Mucosa of gallbladder (tissue), 1 donor: ENCODE measurements around the gene MGLL. TPM values are rescaled to one million over a fixed set of nuclear protein-coding genes. Genes with fewer than 3 reads are reported as not detected.
"Not testable (repeated sequence)": the region's sequence is repeated elsewhere in the genome, so short reads cannot be mapped to it uniquely, and the experiment has no call there.

Experiments
- DNase-seq: peaks from one replicate; pipeline ENCODE4 v3.0.0-alpha.2; 2020; ENCODE audit warnings: low spot score
- total RNA-seq: library from RNA; stranded (reverse); gene quantifications from one replicate; pipeline ENCODE4 v1.2.1, GENCODE V29; 2021
- donor health status: DM: no; HTN: no; CAD: no.

Gene MGLL
- total RNA-seq, 1 donor from 2014 or later: 193 TPM

DNA sequence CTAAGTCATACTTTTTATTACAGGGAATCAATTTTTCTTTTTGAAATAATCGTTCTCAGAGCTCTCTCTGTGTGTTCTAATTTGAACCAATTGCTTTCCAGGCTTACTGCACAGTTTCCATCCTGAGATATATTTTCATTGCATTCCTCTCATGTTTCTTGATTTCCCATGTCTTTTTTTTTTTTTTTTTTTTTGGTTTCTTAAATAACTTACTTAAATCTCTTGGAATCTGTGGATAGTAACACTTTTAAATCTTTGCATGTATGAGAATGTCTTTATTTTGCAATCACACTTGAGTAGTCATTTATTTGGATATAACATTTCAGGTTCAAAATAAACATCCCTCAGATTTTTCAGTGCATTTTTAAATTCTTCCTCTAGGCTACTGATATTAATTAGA, 164.1 kb downstream of the MGLL start:
- no peak for DNase-seq

DNA sequence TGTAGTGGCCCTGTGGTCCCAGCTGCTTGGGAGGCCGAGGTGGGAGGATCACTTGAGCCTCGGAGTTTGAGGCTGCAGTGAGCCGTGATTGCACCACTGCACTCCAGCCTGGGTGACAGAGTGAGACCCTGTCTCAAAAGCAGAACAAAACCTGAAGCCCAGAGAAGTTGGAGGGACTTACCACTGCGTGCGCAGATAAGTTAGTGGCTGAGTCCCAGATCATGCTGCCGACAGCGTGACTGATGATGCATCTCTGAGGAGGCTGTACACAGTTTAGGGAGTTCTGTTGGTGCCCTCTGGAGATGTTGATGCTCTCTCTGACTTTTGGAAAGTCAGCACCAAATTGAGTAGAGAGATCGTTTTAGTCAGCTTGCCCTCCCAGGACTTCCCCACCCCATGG, 165.4 kb downstream of the MGLL start:
- DNase-seq: no peak

DNA sequence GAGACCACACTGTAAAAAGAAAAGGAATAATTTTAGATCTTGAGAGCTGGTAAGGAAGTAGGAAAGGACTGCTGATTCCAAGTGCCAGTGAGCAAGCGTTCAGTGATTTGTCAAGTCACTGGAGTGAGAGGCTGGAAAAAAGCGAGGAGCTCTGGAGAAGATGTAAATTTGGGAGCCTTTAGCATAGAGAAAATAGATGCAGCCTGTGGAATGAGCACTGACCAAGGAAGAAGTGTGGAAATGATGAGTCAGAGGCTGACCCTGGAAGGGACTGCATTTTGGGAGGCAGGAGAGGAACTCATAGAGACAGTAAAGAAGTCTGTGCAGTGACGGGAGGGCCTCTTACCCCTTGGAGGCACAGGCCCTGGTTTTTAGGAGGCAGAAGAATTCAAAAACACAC, 166.7 kb downstream of the MGLL start:
- DNase-seq: no peak

DNA sequence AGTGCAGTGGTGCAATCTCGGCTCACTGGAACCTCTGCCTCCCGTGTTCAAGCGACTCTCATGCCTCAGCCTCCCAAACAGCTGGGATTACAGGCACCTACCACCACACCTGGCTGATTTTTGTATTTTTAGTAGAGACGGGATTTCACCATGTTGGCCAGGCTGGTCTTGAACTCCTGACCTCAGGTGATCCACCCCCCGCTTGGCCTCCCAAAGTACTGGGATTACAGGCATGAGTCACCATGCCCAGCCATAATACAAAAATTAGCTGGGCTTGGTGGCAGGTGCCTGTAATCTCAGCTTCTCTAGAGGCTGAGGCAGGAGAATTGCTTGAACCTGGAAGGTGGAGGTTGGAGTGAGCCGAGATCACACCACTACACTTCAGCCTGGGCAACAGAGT, 167.3 kb downstream of the MGLL start:
- not testable (repeated sequence) for DNase-seq

DNA sequence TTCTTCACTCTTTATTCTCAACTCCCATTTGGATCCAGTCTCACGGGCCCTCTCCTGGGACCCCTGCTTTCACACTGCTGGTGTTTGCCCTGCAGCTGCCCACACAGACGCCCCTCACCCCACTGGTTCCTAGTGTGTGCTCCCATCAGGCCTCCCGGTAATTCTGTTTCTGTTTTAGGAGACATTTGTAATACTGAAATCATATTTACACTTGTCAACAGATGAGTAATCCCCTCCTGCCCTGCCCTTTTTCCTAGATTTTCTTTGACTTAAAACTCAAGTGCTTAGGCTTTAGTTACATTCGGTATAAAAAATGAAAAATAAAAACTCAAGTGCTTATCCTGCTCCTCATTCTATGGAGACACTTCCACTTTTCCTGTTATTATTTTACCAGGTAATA, 167.9 kb downstream of the MGLL start:
- no peak for DNase-seq

DNA sequence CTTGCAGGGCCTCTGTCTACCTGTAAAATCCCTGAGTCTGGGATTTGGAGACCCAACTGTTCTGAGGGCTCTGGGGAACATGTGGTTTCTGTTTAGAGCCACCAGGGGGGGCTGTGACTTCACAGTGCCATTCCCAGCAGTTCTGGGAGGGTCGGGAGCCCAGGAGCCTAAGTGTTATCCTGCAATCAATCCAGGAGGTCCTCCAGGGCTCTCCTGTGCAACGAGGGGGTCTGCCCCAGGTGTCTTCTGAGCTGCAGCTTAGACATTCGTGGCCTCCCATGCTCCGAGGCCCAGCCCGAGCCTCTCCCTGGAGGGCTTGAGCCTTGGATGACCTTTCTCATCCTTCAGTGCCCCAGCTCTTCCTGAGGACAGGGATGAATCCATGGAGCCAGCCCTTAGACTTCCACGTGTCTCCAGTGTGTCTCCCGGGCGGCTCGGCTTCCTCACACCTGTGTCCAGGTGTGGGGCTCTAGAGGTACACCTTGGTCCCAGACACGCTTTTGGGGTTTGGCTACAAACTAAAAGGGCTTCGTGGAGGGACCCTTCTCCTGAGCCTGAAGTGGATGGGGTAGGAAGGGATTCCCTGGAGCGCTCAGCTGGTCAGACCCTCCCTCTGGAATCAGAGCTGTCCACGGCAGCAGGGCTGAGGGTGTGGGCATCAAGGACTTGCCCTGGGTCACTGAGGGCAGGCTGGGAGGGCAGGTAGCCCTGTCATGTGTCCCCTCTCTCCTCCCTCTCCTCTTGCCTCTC, 169.9 kb downstream of the MGLL start:
- DNase-seq: peak; percentile 40

DNA sequence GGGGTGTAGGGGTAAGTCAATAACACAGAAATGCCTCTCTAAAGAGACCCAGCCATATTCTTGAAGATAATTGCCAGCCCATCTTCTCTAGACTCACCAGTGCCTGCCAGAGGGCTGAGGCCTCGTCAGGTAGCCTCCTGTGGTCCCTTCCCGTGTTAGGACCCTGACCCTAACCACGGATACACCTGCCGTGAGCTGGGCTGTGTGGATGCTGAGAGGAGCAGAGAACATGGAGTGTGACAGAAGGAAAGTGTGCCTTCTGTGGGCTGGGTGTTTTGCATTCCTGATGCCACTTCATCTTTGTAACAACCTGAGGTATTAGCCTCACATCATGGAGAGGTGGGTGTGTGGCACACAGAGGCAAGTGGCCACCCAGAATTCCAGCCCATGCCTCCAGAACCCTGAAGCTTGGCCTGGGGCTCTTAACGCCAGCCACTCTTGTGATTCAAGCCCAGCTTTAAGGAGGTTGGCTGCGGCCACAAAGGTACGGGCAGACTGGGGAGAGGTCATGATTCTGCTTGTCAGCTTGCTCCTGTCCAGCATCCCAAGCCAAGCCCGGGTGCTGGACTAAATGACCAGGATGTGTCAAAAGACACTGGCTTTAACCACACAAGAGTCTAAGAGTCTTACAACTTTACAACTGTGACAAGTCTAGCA, 170.7 kb downstream of the MGLL start:
- no peak for DNase-seq

DNA sequence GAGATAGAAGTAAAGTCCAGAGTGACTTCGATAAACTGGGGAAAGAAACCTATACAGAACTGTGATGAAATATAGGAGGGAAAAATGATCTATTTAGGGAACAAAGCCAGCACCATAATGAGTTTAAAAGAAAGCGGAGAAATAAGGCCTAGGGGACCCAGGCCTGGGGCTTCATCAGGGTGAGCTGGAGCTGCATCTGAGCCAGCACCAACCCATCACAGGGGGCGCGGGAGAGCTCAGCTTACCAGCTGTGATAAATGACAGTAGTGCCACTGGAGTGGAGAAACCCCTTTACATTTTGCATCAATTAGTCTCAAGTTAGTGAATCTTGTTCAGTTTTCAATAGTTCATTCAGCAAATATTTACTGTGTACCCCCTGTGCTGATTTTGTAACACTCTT, 172.1 kb downstream of the MGLL start:
- no peak for DNase-seq

DNA sequence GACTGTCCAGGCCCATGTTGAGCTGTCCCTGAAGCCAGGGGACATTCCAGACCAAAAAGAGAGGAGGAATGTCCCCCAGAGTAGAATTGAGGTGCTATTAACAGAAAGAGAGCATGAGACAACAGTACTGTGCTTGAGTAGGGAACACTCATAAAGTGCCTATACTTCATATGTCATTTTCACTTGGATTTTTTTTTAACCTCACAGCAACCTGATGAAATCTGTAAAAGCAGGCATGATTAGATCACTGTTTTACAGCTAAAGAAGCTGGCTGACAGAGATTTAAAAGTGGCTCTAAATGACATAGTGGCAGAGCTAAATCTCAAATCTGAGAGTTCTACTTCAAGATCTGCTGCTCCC, 174.5 kb downstream of the MGLL start:
- DNase-seq: no peak

DNA sequence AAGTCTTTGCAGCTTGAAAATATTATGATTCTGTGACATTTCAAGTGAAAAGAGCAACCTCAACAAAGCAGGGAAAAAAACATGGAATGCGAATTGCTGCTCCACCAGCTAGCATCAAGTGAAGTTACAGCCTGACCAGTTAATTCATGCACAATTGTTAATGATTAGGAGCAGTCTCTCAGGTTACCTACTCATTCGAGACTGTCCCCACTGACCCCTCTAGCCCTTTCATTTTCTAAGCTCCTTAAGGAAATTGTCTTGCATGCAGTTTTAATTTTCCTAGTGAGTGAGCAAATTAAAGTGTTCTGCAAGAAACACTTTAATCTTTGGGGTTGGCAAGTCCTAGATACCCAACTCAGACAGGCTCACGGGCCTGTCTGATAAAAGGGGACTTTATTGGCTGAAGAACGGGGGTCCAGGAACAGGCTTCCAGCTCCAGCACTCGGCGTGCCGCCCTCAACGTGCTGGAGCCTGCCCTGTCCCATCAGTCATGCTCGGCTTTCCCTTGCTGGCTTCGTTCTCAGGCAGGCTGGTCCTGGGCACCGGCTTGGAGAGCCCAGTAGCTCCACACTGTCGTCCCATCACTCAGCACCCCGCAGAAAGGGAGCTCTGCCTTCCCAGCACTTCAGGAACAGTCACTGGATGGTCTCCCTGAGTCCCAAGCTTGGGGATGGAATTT, 175.0 kb downstream of the MGLL start:
- no peak for DNase-seq

DNA sequence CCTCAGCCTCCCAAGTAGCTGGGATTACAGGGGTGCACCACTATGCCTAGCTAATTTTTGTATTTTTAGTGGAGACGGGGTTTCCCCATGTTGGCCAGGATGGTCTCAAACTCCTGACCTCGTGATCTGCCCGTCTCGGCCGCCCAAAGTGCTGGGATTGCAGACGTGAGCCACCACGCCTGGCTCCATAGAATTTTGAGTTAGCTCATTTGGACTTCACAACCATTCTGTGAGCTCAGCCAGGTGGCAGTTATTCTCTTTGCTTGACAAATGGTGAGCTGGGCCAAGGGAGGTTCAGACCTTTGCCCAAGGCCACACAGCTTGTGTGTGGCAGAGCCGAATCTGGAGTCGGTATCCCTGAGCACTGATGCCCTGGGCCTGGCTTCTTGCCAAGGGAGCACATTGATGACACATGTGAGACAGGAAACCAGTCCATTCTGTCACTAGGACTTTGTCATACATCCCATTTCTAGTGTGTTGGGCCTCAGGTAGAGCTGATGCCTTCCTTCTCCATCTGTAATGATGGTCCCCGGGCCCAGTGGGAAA, 175.7 kb downstream of the MGLL start:
- DNase-seq: no peak

DNA sequence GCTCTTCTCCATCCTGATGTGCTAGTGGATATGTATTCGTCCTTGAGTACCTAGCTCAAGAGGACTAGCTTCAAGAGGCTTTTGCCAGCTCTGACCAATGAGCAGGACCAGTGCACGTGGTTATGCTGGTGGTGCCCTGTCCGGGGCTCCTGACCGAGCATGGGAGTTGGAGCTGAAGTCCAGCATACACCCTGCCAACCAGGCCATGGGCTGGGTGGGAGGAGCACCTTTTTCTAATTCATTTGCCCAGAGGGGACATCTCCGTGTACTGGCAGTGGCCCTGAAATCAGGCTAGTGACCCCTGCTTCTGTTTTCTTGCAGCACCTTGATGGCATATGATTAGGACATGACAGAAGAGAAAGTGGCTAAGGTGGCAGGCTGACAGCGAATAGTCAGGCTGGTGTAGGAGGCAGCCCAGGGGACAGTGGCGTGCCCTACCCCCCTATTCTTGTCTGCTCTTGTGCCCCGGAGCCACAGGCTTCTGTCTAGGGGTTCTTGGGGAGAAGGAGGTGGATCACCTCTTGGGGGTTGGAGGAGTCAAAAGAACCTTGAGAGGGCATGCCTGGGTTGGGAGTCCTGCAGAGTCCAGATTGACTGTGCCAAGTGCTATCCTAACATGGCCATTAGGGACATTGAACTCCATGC, 176.8 kb downstream of the MGLL start:
- DNase-seq: no peak

DNA sequence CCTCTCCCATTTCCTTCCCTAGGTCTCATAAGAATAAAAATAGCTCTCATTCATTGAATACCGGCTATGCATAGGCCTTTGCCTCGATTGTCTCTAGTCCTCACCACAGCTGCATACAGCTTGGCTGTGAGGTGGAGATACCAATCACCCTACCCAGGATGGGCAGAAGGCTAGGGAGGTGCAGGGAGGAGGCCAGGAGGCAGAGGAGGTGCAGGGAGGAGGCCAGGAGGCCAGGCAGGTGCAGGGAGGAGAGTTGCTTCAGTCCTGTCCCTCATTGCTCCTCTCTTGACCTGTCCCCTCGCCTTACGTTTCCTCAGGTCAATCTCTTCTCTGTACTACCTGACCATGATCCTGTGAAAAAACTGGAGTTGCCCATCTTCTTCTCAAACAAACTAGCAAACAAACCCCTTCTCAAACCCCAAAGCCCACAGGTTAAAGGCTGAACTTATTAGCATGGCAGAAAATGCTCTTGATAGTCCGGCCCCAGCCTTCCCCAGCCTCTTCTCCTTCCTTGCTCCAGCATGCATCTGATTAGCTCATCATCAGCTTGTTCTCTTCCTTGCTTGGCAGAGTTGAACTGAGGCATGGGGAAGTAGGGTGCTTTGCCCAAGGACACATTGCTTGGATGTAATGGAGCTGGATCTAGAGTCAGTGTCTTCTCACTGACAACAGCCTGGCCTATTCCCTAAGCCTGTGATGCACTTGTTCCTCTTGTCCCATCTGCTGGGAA, 177.5 kb downstream of the MGLL start:
- DNase-seq: no peak

DNA sequence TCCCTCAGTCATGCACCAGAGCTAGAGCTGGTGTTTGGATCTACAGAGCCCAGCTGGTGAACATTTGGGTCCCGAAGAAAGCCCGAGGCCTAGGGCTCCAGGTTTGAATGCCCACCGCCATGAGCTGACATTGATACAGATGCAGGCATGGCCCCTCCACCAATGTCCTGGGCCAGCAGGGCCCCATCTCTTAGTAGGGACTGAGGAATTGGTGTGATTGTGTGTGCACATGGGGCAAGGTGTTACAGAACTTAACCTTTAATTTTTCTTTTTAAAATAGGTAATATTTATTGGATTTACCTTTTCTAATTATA, 182.3 kb downstream of the MGLL start:
- no peak for DNase-seq

DNA sequence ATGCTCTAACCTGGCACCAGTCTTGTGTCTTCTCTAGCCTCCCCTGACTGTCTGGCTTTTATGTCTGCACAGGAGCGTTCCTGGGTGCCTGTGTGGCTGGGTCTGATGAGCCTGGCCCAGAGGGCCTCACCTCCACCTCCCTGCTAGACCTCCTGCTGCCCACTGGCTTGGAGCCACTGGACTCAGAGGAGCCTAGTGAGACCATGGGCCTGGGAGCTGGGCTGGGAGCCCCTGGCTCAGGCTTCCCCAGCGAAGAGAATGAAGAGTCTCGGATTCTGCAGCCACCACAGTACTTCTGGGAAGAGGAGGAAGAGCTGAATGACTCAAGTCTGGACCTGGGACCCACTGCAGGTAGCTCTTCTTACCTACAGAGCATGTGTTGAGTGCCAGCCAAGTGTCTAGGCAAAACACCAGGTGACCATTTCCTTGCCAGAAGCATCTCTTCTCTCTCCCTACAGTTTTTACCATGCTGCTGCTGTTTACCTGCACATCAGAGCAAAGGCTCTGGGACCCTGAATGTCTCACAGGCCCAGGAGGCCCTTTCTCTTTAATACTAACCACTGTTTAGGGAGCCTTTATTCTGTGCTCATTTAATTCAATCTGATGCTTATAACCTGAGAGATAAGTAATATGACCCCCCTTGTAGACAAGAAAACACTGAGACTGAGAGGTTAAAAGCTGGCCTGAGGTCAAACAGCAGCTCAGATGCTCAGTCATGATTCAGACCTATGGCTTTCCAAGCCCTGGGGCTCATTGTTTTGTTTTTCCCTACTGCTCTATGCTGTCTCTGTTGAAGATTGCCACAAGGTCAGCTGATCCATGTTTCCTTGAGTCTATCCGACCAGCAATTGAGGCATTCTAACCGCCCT, 182.9 kb downstream of the MGLL start:
- no peak for DNase-seq

Other genes with a start within 250 kb of the MGLL start
- 47.7 TPM for gene TPRA1, start 231.8 kb downstream of the MGLL start, total RNA-seq
- 7.8 TPM for gene MCM2, start 224.1 kb downstream of the MGLL start, total RNA-seq
- gene PODXL2, start 193.3 kb downstream of the MGLL start, total RNA-seq: 16.8 TPM
- gene ABTB1, start 149.6 kb downstream of the MGLL start, total RNA-seq: 57.7 TPM
- gene KBTBD12, start 92.7 kb upstream of the MGLL start, total RNA-seq: 2.1 TPM
- gene SEC61A1, start 229.9 kb upstream of the MGLL start, total RNA-seq: 203 TPM